Ishikawa (cell line): ENCODE results near the gene ANKRD55.

Source experiments
- CEBPB ChIP-seq: IDR thresholded peaks from 2 replicates; pipeline ENCODE4 v1.6.1; 2012
- CREB1 ChIP-seq: IDR thresholded peaks from 2 replicates; pipeline ENCODE4 v1.6.1; 2012; ENCODE audit warnings: low read depth
- EGR1 ChIP-seq: IDR thresholded peaks from 2 replicates; pipeline ENCODE4 v1.6.1; 2012
- EP300 ChIP-seq: IDR thresholded peaks from 2 replicates; pipeline ENCODE4 v1.6.1; 2012; ENCODE audit warnings: borderline replicate concordance
- FOXM1 ChIP-seq: IDR thresholded peaks from 2 replicates; pipeline ENCODE4 v1.6.1; 2012; ENCODE audit warnings: low read depth, borderline replicate concordance
- NFIC ChIP-seq: IDR thresholded peaks from 2 replicates; pipeline ENCODE4 v1.6.1; 2012
- RAD21 ChIP-seq: IDR thresholded peaks from 2 replicates; pipeline ENCODE4 v1.6.1; 2012; ENCODE audit warnings: low read depth
- TAF1 ChIP-seq: IDR thresholded peaks from 2 replicates; pipeline ENCODE4 v1.6.1; 2012; ENCODE audit warnings: low read depth, mild to moderate bottlenecking
- TCF12 ChIP-seq: IDR thresholded peaks from 2 replicates; pipeline ENCODE4 v1.6.1; 2012; ENCODE audit warnings: low read depth
- TEAD4 ChIP-seq: IDR thresholded peaks from 2 replicates; pipeline ENCODE4 v1.6.1; 2012
- USF1 ChIP-seq: IDR thresholded peaks from 2 replicates; pipeline ENCODE4 v1.6.1; 2012
- YY1 ChIP-seq: IDR thresholded peaks from 2 replicates; pipeline ENCODE4 v1.6.1; 2012; ENCODE audit warnings: low read depth
- ZBTB7A ChIP-seq: IDR thresholded peaks from 2 replicates; pipeline ENCODE4 v1.6.1; 2012; ENCODE audit warnings: low read depth
- TF ChIP-seq, protein P1 (sequence below): IDR thresholded peaks from 2 replicates; pipeline ENCODE4 v1.6.1; 2012; ENCODE audit warnings: low read depth, mild to moderate bottlenecking
- TF ChIP-seq, protein P2 (sequence below): IDR thresholded peaks from 2 replicates; pipeline ENCODE4 v1.6.1; 2012

The ANKRD55 gene

DNA sequence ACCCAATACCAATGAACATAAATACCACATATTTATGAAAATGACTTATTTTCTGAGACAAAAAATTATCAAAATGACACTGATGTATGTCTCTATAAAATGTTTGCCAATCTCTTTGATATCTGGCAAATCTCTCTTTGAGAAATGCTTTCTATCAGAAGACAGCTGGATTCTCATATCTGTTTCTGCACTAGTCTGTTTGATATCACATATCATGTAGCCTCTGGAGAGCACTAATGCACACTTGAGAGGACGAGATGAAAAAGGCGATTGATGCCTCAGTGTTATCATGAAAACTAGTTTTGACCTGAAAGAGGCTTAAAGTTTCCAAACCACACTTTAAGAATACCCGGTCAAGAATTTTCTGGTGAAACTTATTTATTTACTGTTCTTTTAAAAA, 29.1 kb upstream of the ANKRD55 start:
- TF ChIP-seq TAF1, result no peak
- TF ChIP-seq ZBTB7A, result no peak

DNA sequence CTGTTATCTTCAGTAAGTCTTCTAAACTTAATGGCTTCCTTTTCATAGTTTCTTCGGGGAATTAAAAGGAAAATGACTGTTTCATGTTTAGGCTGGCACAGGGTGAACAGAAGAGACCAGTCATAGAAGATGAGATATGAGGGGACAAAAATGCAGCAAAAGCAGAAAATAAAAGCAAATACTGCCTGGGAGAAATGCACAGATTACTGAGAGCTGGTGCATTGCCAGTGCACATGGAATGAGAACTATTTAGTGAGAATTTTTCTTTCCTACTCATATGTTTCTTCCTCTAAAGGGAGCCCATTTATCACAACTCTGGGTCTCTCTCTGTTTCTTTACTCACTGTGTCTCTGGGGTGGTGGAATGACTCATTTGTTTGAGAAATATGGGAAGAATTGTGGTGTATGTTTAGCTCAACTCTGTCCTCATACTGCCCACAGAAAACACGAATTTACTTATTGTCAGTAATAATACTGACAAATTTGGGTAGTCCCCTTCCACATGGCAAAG, 25.9 kb upstream of the ANKRD55 start:
- TF ChIP-seq EGR1 (no peak), YY1 (no peak)

GRCh38 chr5:56257010-56257409, 23.9 kb upstream of the ANKRD55 start:
- TF ChIP-seq USF1 (no peak), EGR1 (no peak), TEAD4 (no peak), FOXM1 (no peak), TCF12 (no peak), TAF1 (no peak), CEBPB (no peak), RAD21 (no peak), CREB1 (no peak), ZBTB7A (no peak), NFIC (no peak), YY1 (no peak), EP300 (no peak)
- TF ChIP-seq, protein P1, sequence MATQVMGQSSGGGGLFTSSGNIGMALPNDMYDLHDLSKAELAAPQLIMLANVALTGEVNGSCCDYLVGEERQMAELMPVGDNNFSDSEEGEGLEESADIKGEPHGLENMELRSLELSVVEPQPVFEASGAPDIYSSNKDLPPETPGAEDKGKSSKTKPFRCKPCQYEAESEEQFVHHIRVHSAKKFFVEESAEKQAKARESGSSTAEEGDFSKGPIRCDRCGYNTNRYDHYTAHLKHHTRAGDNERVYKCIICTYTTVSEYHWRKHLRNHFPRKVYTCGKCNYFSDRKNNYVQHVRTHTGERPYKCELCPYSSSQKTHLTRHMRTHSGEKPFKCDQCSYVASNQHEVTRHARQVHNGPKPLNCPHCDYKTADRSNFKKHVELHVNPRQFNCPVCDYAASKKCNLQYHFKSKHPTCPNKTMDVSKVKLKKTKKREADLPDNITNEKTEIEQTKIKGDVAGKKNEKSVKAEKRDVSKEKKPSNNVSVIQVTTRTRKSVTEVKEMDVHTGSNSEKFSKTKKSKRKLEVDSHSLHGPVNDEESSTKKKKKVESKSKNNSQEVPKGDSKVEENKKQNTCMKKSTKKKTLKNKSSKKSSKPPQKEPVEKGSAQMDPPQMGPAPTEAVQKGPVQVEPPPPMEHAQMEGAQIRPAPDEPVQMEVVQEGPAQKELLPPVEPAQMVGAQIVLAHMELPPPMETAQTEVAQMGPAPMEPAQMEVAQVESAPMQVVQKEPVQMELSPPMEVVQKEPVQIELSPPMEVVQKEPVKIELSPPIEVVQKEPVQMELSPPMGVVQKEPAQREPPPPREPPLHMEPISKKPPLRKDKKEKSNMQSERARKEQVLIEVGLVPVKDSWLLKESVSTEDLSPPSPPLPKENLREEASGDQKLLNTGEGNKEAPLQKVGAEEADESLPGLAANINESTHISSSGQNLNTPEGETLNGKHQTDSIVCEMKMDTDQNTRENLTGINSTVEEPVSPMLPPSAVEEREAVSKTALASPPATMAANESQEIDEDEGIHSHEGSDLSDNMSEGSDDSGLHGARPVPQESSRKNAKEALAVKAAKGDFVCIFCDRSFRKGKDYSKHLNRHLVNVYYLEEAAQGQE, result no peak
- TF ChIP-seq, protein P2, sequence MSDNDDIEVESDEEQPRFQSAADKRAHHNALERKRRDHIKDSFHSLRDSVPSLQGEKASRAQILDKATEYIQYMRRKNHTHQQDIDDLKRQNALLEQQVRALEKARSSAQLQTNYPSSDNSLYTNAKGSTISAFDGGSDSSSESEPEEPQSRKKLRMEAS, result no peak

GRCh38 chr5:56255502-56255901, 22.4 kb upstream of the ANKRD55 start:
- no peak for TF ChIP-seq TEAD4
- no peak for TF ChIP-seq TCF12
- TF ChIP-seq NFIC, result no peak
- TF ChIP-seq EGR1, result no peak
- TF ChIP-seq CREB1, result no peak
- no peak for TF ChIP-seq TAF1
- TF ChIP-seq, protein P1, result no peak
- no peak for TF ChIP-seq CEBPB
- no peak for TF ChIP-seq YY1
- TF ChIP-seq, protein P2, result no peak
- no peak for TF ChIP-seq USF1
- TF ChIP-seq FOXM1, result no peak
- no peak for TF ChIP-seq ZBTB7A

DNA sequence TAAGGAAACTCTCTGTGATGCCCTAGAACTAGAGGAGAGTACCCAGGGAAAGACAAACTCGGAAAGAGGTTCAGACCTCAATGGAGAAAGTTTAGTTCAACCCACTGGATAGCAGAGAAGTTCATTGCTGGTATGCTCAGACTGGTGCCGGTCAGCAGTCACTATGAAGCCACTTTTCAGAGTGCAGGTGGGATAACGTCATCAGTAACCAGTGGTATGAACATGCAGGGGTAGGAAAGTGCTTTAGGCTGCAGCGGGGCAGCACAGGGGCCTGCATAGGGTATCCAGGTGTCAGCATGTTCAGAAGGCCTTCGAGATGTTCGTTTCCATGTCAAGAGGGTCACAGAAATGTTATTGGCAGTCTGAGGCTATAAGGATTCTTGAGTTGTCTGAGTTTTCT, 20.8 kb upstream of the ANKRD55 start:
- TF ChIP-seq YY1 (no peak), RAD21 (no peak), CREB1 (no peak), ZBTB7A (no peak), TEAD4 (no peak), TCF12 (no peak), TAF1 (no peak), USF1 (no peak), CEBPB (no peak), FOXM1 (no peak), EP300 (no peak), EGR1 (no peak)
- TF ChIP-seq, protein P1, result no peak
- TF ChIP-seq, protein P2, result no peak
